Sigmoid colon (tissue), 7 donors: ENCODE measurements around the gene ADARB1. TPM values are rescaled to one million over a fixed set of nuclear protein-coding genes. Genes with fewer than 3 reads are reported as not detected.
A peak's percentile ranks its signal among the peaks of the same experiment; 100 is the strongest.
"Not testable (repeated sequence)": the region's sequence is repeated elsewhere in the genome, so short reads cannot be mapped to it uniquely, and the experiment has no call there.

Experiments
- DNase-seq: peaks from one replicate; pipeline ENCODE4 v3.0.0-alpha.2; 2019
- H3K27ac ChIP-seq, 4 donors: fragments of 200-600 bp; sonication (generic); one replicate each; pipeline ENCODE4 v1.5.1; 2016 to 2019; ENCODE audit warnings: mild to moderate bottlenecking in 1 of 4
- H3K27me3 ChIP-seq, 3 donors: fragments of 200-600 bp; sonication (generic); one replicate each; pipeline ENCODE4 v1.5.1; 2019; ENCODE audit warnings: mild to moderate bottlenecking in 1 of 3
- H3K36me3 ChIP-seq, 4 donors: fragments of 200-600 bp; sonication (generic); one replicate each; pipeline ENCODE4 v1.5.1; 2016 to 2019
- H3K4me1 ChIP-seq, 4 donors: fragments of 200-600 bp; sonication (generic); one replicate each; pipeline ENCODE4 v1.5.1; 2017 to 2019
- H3K4me3 ChIP-seq, 4 donors: fragments of 200-600 bp; sonication (generic); one replicate each; pipeline ENCODE4 v1.5.1; 2017 to 2019; ENCODE audit warnings: mild to moderate bottlenecking in 2 of 4, moderate library complexity in 1 of 4
- H3K9me3 ChIP-seq, 4 donors: fragments of 200-600 bp in 3 of 4; sonication (generic) in 3 of 4; one replicate each; pipeline versions ENCODE4 v1.5.1 to v1.6.1; 2013 to 2019
- EP300 ChIP-seq, 4 donors: sonication (generic); formaldehyde crosslinking; IDR thresholded peaks; one replicate each; pipeline ENCODE4 v1.6.1; 2017; ENCODE audit warnings: antibody characterized with exemption in 4 of 4
- POLR2A ChIP-seq, 2 donors: fragments of 450-650 bp; IDR thresholded peaks; one replicate each; pipeline ENCODE4 v1.6.1; 2016; ENCODE audit warnings: antibody characterized with exemption in 2 of 2, mild to moderate bottlenecking in 2 of 2, moderate library complexity in 2 of 2
- POLR2AphosphoS5 ChIP-seq, 4 donors: sonication (generic); formaldehyde crosslinking; IDR thresholded peaks; one replicate each; pipeline ENCODE4 v1.6.1; 2017; ENCODE audit warnings: antibody characterized with exemption in 4 of 4
- WGBS, 2 donors: extraction: QIAGEN DNeasy Blood & Tissue Kit; methylation state at CpG; one replicate each; pipeline ENCODE4 v1.1.7; 2013; 5-methylcytosine and 5-hydroxymethylcytosine counted together
- intact Hi-C: fragments of 100-400 bp; cut with DNase I; formaldehyde crosslinking; loops from one replicate; pipeline ENCODE4 v1.15.1; 2023
- polyA plus RNA-seq, 3 donors: library from polyadenylated mRNA; stranded (reverse); fragments of 200-250 nt; gene quantifications; one replicate each; pipeline ENCODE4 v1.2.3, GENCODE V29; 2013
- total RNA-seq, 4 donors: library from RNA; depleted of rRNA; stranded (reverse); fragments of >200 nt; gene quantifications; one replicate each; pipeline ENCODE4 v1.1.0, GENCODE V29; 2016
- TF ChIP-seq, protein P1 (sequence below), 4 experiments: fragments of 450-650 bp in 3 of 4; fragments of 200-600 bp in 1 of 4; IDR thresholded peaks; one replicate each; pipeline ENCODE4 v1.5.1; 2016 to 2019; ENCODE audit warnings: antibody characterized with exemption in 4 of 4, mild to moderate bottlenecking in 3 of 4, moderate library complexity in 2 of 4
- donor health status: healthy with polysubstance abuse.
- donor health status: Bipolar disorder and iron deficiency.
- donor health status: healthy.

Gene ADARB1
- total and polyA plus RNA-seq, 7 donors: 0.92 to 102 (median 41.3) TPM

DNA sequence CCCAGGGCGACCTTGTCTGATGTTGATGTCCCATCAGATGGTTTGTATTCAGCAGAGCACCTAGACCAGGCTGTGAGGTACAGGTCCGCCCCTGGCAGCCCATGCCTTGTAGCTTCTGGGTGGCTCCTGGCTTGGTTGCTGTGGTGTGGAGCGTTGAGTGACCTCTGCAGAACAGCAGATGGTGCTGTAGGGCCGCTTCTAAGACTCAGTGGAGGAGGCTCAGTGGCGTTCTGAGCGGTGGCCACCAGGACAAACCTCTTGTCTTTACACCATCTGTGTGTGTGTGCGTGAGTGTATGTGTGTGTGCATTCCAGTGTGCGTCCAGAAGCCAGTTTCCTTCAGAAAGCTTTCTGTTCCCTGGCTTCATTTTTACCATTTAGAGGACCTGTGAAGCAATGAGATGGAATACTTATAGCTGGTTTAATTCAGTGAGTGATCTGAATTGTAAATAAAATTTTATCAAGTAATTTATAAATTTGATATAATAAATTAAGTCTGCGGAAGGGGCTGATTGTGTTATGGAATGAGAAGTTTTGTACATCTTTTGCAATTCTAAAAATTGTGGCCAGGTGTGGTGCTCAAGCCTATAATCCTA lies 66.1 kb downstream of the ADARB1 start:
- Histone ChIP-seq H3K27me3 (no peaks in the 10 kb centered on the region), H3K36me3 (peaks cover 0 to 24% (median 2%) of the 10 kb centered on the region in 4 donors), H3K27ac (peak overlapping the region in 2 of 4 donors; percentile 24 to 47), H3K4me1 (peaks cover 4 to 48% (median 26%) of the 10 kb centered on the region in 4 donors), H3K9me3 (no peaks in the 10 kb centered on the region), H3K4me3 (no peak overlapping the region)
- 23 to 31% methylated on average over 9 of the region's 9 CpGs for WGBS, 2 donors
- intact Hi-C loops: loop anchor here (5.0 kb wide), 1 partner anchor 297 kb away; no protein-coding TSS in a partner anchor
- DNase-seq: peak; percentile 87
- TF ChIP-seq, protein P1, sequence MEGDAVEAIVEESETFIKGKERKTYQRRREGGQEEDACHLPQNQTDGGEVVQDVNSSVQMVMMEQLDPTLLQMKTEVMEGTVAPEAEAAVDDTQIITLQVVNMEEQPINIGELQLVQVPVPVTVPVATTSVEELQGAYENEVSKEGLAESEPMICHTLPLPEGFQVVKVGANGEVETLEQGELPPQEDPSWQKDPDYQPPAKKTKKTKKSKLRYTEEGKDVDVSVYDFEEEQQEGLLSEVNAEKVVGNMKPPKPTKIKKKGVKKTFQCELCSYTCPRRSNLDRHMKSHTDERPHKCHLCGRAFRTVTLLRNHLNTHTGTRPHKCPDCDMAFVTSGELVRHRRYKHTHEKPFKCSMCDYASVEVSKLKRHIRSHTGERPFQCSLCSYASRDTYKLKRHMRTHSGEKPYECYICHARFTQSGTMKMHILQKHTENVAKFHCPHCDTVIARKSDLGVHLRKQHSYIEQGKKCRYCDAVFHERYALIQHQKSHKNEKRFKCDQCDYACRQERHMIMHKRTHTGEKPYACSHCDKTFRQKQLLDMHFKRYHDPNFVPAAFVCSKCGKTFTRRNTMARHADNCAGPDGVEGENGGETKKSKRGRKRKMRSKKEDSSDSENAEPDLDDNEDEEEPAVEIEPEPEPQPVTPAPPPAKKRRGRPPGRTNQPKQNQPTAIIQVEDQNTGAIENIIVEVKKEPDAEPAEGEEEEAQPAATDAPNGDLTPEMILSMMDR (IDR thresholded peaks at IDR 0.05): peak; percentile 68 to 83 (median 76)
- no peak for TF ChIP-seq POLR2AphosphoS5 (IDR thresholded peaks at IDR 0.05)

DNA sequence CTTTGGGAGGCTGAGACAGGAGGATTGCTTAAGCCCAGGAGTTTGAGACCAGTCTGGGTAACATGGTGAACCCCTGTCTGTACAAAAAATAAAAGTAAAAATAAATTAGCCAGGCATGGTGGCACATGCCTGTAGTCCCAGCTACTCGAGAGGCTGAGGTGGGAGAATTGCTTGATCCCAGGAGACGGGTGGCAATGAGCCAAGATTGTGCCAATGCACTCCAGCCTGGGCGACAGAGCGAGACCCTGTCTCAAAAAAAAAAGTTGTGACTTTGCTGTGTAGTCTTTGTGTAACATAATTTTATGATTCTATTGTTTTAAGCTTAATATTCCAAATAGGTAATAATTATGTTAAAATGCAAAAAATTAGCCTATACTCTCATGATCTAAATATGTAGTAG lies 66.6 kb downstream of the ADARB1 start:
- H3K27ac ChIP-seq: peak overlapping the region in 1 of 4 donors; percentile 24
- 91 to 93% methylated on average over 4 of the region's 4 CpGs for WGBS, 2 donors
- not testable (repeated sequence) for H3K4me3 ChIP-seq, H3K9me3 ChIP-seq, H3K27me3 ChIP-seq
- H3K36me3 ChIP-seq: peaks cover 0 to 26% (median 2%) of the 10 kb centered on the region in 4 donors
- intact Hi-C loops: loop anchor here (5.0 kb wide), 1 partner anchor 296 kb away; no protein-coding TSS in a partner anchor
- peak; percentile 48 for DNase-seq
- H3K4me1 ChIP-seq: peaks cover 4 to 45% (median 26%) of the 10 kb centered on the region in 4 donors

DNA sequence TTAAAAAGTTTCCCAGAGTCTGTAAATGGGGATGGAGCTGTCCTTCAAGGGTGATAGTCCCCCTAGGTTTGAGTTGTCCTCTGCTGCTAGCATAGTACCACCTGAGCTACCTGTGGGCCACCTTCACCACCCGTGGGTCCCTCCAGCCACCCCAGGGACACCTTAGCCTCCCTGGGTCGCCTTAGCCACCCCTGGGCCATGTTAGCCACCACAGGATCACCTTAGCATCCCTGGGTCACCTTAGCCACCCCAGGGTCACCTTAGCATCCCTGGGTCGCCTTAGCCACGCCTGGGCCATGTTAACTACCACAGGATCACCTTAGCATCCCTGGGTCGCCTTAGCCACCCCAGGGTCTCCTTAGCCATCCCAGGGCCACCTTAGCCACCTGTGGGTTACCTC lies 67.1 kb downstream of the ADARB1 start:
- H3K27me3 ChIP-seq: no peaks in the 10 kb centered on the region
- TF ChIP-seq, protein P1 (IDR thresholded peaks at IDR 0.05): no peak
- TF ChIP-seq POLR2AphosphoS5 (IDR thresholded peaks at IDR 0.05) (no peak), POLR2A (IDR thresholded peaks at IDR 0.05) (no peak), EP300 (IDR thresholded peaks at IDR 0.05) (no peak)
- H3K4me1 ChIP-seq: peaks cover 4 to 40% (median 25%) of the 10 kb centered on the region in 4 donors
- H3K4me3 ChIP-seq: no peak overlapping the region
- 90 to 93% methylated on average over 5 of the region's 5 CpGs for WGBS, 2 donors
- H3K36me3 ChIP-seq: peaks cover 0 to 31% (median 2%) of the 10 kb centered on the region in 4 donors
- H3K9me3 ChIP-seq: no peaks in the 10 kb centered on the region
- H3K27ac ChIP-seq: no peak overlapping the region
- intact Hi-C loops: loop anchor here (5.0 kb wide), 1 partner anchor 296 kb away; no protein-coding TSS in a partner anchor
- DNase-seq: peak; percentile 48

DNA sequence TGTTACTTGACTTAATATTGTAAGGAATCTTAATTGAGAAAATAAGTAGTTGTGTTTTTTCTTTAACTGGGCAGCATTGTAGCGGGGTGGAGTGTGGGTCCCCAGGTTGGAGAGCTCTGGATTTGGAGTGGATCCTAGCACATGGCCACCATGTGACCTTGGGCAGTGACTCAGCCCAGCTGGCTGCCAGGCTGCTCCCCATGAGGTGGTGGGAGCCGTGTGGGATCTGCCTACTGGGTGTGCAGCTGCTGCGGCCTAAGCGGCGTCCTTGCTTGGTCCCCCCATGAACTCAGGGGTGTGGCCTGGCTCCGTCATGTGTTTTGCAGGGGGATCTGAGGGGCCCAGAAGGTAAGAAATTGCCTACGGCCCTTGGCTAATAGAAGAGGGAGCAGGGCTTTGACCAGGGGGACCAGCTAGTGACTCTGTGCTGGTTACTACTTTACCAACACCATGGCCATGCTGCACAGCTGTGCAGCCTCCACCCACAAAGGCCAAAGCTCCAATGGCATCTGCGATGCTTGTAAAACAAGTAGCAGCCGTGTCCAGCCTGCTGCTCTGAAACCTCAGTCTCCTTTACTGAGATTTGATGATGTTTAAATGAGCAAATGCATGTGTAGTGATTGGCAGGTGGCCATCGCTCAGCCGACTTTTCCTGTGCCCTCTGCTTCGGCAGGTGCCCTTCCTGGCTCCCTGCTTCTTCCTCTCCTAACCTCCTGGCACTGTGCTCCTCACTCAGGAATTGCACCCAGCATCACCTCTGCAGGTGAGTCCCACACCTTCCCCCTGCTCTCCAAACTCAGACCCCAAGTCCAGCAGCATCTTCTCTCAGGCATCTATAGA lies 68.3 kb downstream of the ADARB1 start:
- intact Hi-C loops: loop anchor here (5.0 kb wide), 1 partner anchor 295 kb away; no protein-coding TSS in a partner anchor
- H3K9me3 ChIP-seq: no peaks in the 10 kb centered on the region
- H3K4me3 ChIP-seq: no peak overlapping the region
- H3K36me3 ChIP-seq: peaks cover 0 to 33% (median 2%) of the 10 kb centered on the region in 4 donors
- TF ChIP-seq POLR2AphosphoS5 (IDR thresholded peaks at IDR 0.05): no peak
- no peak for TF ChIP-seq EP300 (IDR thresholded peaks at IDR 0.05)
- TF ChIP-seq POLR2A (IDR thresholded peaks at IDR 0.05): no peak
- TF ChIP-seq, protein P1 (IDR thresholded peaks at IDR 0.05): no peak
- no peak overlapping the region for H3K27ac ChIP-seq
- peak; percentile 71 for DNase-seq
- no peaks in the 10 kb centered on the region for H3K27me3 ChIP-seq
- 85 to 88% methylated on average over 12 of the region's 12 CpGs for WGBS, 2 donors
- H3K4me1 ChIP-seq: peaks cover 0 to 28% (median 17%) of the 10 kb centered on the region in 4 donors

DNA sequence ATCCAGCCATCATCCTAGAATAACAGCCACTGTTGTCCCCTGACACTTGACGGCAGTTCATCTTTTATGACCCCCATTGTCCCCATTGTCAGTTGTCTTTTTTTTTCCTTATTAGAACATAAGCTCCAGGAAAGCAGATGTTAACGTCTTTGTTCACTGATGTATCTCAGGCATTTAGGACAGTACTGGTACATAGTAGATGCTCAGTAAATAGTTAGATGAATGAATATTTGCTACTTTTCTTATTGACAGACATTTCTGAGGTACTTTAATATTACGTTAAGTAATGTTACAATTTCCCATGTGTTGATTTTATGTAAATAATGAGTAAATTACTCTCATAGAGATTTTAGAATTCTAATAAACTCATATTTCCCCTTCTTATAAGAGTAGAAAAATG lies 69.5 kb downstream of the ADARB1 start:
- no peak overlapping the region for H3K4me3 ChIP-seq
- H3K36me3 ChIP-seq: peaks cover 0 to 41% (median 2%) of the 10 kb centered on the region in 4 donors
- WGBS, 2 donors: 65 to 93% methylated on average over 3 of the region's 3 CpGs

More for the DNA sequence above, 69.5 kb downstream of the ADARB1 start:
- TF ChIP-seq POLR2AphosphoS5 (IDR thresholded peaks at IDR 0.05) (no peak), EP300 (IDR thresholded peaks at IDR 0.05) (no peak)
- TF ChIP-seq, protein P1 (IDR thresholded peaks at IDR 0.05): no peak
- DNase-seq: no peak
- intact Hi-C loops: loop anchor here (5.0 kb wide), 1 partner anchor 293 kb away; no protein-coding TSS in a partner anchor
- Histone ChIP-seq H3K4me1 (peaks cover 0 to 20% (median 15%) of the 10 kb centered on the region in 4 donors), H3K27me3 (no peaks in the 10 kb centered on the region), H3K27ac (no peak overlapping the region), H3K9me3 (no peaks in the 10 kb centered on the region)
